Gastrocnemius medialis (tissue), 4 donors: ENCODE results near the gene ATXN7. TPM values are rescaled to one million over a fixed set of nuclear protein-coding genes. Genes with fewer than 3 reads are reported as not detected.
A peak's percentile ranks its signal among the peaks of the same experiment; 100 is the strongest.

Experiments
- ATAC-seq, 2 donors: fragments of 150-250 bp; one replicate each; pipeline ENCODE4 v1.9.1; 2016
- DNase-seq, 2 donors: peaks; one replicate each; pipeline ENCODE4 v3.0.0-alpha.2; 2019
- H3K27ac ChIP-seq, 4 donors: fragments of 200-600 bp; sonication (generic); 1 replicate in 1 of 4; 2 replicates in 3 of 4; pipeline ENCODE4 v1.5.1; 2016 to 2018; ENCODE audit warnings: mild to moderate bottlenecking in 2 of 4, moderate library complexity in 1 of 4
- H3K27me3 ChIP-seq, 3 donors: fragments of 200-600 bp; sonication (generic) in 2 of 3; 1 replicate in 1 of 3; 2 replicates in 2 of 3; pipeline versions ENCODE4 v1.5.1 to v1.6.0; 2016 to 2019; ENCODE audit warnings: mild to moderate bottlenecking in 1 of 3, moderate library complexity in 1 of 3
- H3K36me3 ChIP-seq, 2 donors: fragments of 200-600 bp; sonication (generic) in 1 of 2; one replicate each; pipeline ENCODE4 v1.5.1; 2017 to 2018
- H3K4me1 ChIP-seq, 2 donors: fragments of 200-600 bp; sonication (generic) in 1 of 2; one replicate each; pipeline ENCODE4 v1.5.1; 2016 to 2017; ENCODE audit warnings: mild to moderate bottlenecking in 2 of 2
- H3K4me3 ChIP-seq, 4 donors: fragments of 200-600 bp; sonication (generic) in 3 of 4; 1 replicate in 1 of 4; 2 replicates in 3 of 4; pipeline ENCODE4 v1.5.1; 2016 to 2019; ENCODE audit warnings: mild to moderate bottlenecking in 2 of 4
- H3K9me3 ChIP-seq, 3 donors: fragments of 200-600 bp; sonication (generic) in 2 of 3; 1 replicate in 1 of 3; 2 replicates in 2 of 3; pipeline ENCODE4 v1.5.1; 2016 to 2019
- POLR2A ChIP-seq, 2 donors: fragments of 450-650 bp; IDR thresholded peaks; one replicate each; pipeline ENCODE4 v1.6.1; 2017; ENCODE audit warnings: antibody characterized with exemption in 2 of 2, mild to moderate bottlenecking in 2 of 2, moderate library complexity in 2 of 2
- in situ Hi-C, 4 donors: fragments of 200-750 bp; cut with MboI; loops; one replicate each; pipeline versions ENCODE4 v1.15.0 to v1.8.0; 2017; ENCODE audit warnings: low sequenced_read_pairs in 4 of 4
- intact Hi-C: fragments of 100-400 bp; cut with DNase I; formaldehyde crosslinking; loops from one replicate; pipeline ENCODE4 v1.15.1; 2023; ENCODE audit warnings: low total_unique reads
- total RNA-seq, 4 donors: library from RNA; depleted of rRNA; stranded (reverse); fragments of >200 nt; gene quantifications; one replicate each; pipeline versions ENCODE4 v1.1.0 to v1.2.3, GENCODE V29; 2016
- TF ChIP-seq, protein P1 (sequence below), 5 experiments: fragments of 450-650 bp in 3 of 5; fragments of 200-600 bp in 2 of 5; sonication (generic) in 2 of 5; IDR thresholded peaks in 4 of 5; conservative IDR thresholded peaks in 1 of 5; 1 replicate in 4 of 5; 2 replicates in 1 of 5; pipeline ENCODE4 v1.5.1; 2016 to 2019; ENCODE audit warnings: antibody characterized with exemption in 5 of 5, mild to moderate bottlenecking in 3 of 5, moderate library complexity in 3 of 5

Gene ATXN7
- total RNA-seq, 4 donors from 2014 or later: 14.5 to 27.4 (median 23.7) TPM

DNA sequence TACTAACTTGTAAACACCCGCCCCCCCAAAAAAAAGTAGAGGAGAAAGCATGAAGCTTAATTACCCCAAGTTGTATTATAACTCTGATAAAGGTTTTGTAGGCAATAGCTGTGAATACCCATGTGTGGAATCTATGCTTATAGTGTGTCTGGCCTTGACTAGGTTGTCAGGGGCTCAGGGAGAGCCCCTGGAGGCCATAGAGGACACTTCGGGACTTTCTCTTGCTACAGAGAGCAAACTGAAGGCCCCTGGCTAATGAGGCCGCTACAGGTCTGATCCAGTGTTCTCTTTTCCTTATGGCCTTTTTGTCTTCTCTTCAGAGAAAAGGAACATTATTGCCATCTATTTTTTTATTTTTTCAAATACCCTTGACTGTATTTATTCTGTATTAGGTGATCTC lies 67.6 kb downstream of the ATXN7 start:
- H3K4me1 ChIP-seq: peaks cover 27 to 35% of the 10 kb centered on the region in 2 donors

DNA sequence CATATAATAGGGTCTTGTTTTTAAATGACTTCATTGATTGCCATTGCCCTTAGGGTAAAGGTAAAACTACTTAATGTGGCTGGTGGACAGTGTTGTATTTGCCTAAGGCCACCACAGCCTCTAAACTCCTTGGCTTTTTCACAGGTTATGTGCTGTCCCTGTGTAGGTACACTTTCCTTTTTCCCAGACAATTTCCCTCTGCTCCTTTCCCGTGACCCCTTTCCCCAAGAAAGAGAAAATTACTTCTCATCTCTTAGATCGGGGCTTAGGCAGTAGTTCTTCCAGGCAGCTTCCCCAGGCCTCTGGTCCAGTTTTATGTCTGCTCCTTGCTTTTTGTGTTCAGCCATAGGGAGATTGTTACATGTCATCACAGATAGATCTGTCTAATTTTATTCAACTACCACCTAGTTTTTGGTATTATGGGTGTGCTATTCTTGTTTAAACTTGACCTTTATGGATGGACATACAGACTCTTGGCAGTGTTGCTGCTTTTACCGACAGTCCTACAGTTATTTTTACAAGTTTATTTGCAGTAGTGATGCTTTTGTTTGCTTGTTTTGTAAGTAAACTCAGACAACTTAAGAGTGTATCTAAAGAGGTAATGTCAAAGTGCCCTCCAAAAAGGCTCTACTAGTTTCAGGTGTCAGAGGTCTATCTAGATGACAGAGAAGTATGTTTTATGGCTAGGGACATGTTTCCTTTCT lies 69.0 kb downstream of the ATXN7 start:
- Histone ChIP-seq H3K4me1 (peaks cover 27 to 35% of the 10 kb centered on the region in 2 donors), H3K36me3 (no peaks in the 10 kb centered on the region), H3K27ac (peak overlapping the region; percentile 22 to 59 (median 30)), H3K9me3 (no peaks in the 10 kb centered on the region), H3K27me3 (no peaks in the 10 kb centered on the region), H3K4me3 (no peak overlapping the region)
- intact Hi-C loops (no loop called here), in situ Hi-C loops (no loop called here)
- DNase-seq (no peak), ATAC-seq (peak in 1 of 2 donors; percentile 27)
- TF ChIP-seq, protein P1, sequence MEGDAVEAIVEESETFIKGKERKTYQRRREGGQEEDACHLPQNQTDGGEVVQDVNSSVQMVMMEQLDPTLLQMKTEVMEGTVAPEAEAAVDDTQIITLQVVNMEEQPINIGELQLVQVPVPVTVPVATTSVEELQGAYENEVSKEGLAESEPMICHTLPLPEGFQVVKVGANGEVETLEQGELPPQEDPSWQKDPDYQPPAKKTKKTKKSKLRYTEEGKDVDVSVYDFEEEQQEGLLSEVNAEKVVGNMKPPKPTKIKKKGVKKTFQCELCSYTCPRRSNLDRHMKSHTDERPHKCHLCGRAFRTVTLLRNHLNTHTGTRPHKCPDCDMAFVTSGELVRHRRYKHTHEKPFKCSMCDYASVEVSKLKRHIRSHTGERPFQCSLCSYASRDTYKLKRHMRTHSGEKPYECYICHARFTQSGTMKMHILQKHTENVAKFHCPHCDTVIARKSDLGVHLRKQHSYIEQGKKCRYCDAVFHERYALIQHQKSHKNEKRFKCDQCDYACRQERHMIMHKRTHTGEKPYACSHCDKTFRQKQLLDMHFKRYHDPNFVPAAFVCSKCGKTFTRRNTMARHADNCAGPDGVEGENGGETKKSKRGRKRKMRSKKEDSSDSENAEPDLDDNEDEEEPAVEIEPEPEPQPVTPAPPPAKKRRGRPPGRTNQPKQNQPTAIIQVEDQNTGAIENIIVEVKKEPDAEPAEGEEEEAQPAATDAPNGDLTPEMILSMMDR (IDR thresholded peaks at IDR 0.05 in 4 of 5, conservative IDR thresholded peaks at IDR 0.05 in 1 of 5): no peak
- no peak for TF ChIP-seq POLR2A (IDR thresholded peaks at IDR 0.05)

More for the DNA sequence above, 67.6 kb downstream of the ATXN7 start:
- Histone ChIP-seq H3K27ac (no peak overlapping the region), H3K27me3 (no peaks in the 10 kb centered on the region), H3K36me3 (no peaks in the 10 kb centered on the region), H3K9me3 (no peaks in the 10 kb centered on the region), H3K4me3 (no peak overlapping the region)
- DNase-seq: no peak
- intact Hi-C loops (no loop called here), in situ Hi-C loops (no loop called here)
- ATAC-seq: no peak
- no peak for TF ChIP-seq POLR2A (IDR thresholded peaks at IDR 0.05)
- TF ChIP-seq, protein P1 (IDR thresholded peaks at IDR 0.05 in 4 of 5, conservative IDR thresholded peaks at IDR 0.05 in 1 of 5): no peak

DNA sequence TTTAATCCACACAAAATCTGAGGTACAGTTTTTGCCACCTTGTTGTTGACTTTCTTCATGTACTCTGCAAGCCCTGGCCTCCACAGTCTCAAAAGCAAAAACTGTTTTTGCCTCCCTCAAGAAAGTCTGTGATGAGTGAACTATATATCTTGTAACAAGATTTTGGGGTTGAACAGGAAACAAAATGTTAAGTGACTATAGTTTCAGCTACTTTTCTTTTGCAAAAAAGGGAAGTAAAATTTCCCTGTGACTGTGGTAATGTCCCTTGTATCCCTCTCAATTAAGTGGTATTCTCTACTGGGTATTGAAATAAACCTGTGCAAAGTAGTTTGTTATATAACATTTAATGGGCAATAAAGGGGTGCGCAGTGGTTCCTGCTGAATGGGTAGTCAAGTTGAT lies 69.8 kb downstream of the ATXN7 start:
- Histone ChIP-seq H3K27ac (peak overlapping the region in 2 of 4 donors; percentile 28 to 59), H3K4me1 (peaks cover 27 to 35% of the 10 kb centered on the region in 2 donors)
- intact Hi-C loops: no loop called here

DNA sequence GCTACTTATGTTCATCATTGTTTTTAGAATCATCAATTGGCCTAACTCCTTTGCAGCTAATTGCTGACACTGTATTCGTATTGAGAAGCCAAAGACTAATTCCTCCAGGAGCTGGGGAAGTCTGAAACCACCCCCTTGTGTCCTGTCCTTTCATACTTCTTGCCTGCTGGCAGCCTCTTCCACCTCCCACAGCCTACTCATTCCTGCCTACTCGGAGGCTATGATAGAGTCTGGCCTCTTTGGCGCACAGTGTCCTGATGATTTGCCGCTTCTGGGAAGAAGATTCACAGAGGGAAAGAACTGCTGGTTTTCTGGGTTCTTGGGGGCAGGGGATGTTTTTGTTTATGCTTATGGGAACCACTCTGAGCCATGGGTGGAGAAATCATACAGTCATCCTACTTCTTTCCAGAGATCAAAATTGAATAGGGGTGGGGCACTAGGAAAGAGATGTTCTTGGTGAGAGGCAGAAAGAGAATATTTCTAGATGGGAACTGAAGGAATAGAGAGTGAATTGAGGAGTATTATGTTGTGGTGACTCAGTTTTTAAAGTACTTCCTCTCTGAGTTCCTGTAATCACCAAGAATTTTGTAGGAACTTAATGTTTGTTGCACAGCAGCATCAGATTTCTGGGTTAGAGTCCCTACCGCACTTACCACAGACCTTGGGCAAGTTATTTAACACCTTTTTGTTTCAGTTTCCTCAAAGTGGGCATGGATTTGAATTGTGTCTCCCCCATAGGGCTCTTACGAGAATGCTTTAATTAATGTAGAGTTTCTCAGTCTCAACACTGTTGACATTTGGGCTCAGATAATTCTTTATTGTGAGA lies 70.6 kb downstream of the ATXN7 start:
- no peak for ATAC-seq
- no peak for DNase-seq
- no peak for TF ChIP-seq POLR2A (IDR thresholded peaks at IDR 0.05)
- TF ChIP-seq, protein P1 (IDR thresholded peaks at IDR 0.05 in 4 of 5, conservative IDR thresholded peaks at IDR 0.05 in 1 of 5): no peak
- Histone ChIP-seq H3K4me1 (peaks cover 30 to 35% of the 10 kb centered on the region in 2 donors), H3K9me3 (no peaks in the 10 kb centered on the region), H3K27me3 (no peaks in the 10 kb centered on the region), H3K4me3 (no peak overlapping the region), H3K36me3 (no peaks in the 10 kb centered on the region), H3K27ac (no peak overlapping the region)
- intact Hi-C loops: no loop called here
- in situ Hi-C loops: no loop called here

More for the DNA sequence above, 69.8 kb downstream of the ATXN7 start:
- no peaks in the 10 kb centered on the region for H3K36me3 ChIP-seq
- in situ Hi-C loops: no loop called here
- H3K9me3 ChIP-seq: no peaks in the 10 kb centered on the region
- no peak for TF ChIP-seq POLR2A (IDR thresholded peaks at IDR 0.05)
- TF ChIP-seq, protein P1 (IDR thresholded peaks at IDR 0.05 in 4 of 5, conservative IDR thresholded peaks at IDR 0.05 in 1 of 5): no peak
- H3K27me3 ChIP-seq: no peaks in the 10 kb centered on the region
- DNase-seq (no peak), ATAC-seq (no peak)
- no peak overlapping the region for H3K4me3 ChIP-seq
